Mucosa of stomach (tissue), 1 donor: ENCODE results near the gene SLC4A1AP.
"Not testable (repeated sequence)": the region's sequence is repeated elsewhere in the genome, so short reads cannot be mapped to it uniquely, and the experiment has no call there.

ENCODE experiments used
- H3K27me3 ChIP-seq: one replicate; pipeline ENCODE4 v1.7.0; 2013; ENCODE audit warnings: mild to moderate bottlenecking, low read length; ENCODE audit not compliant: control insufficient read depth, insufficient read depth
- H3K36me3 ChIP-seq: one replicate; pipeline ENCODE4 v1.7.0; 2013; ENCODE audit warnings: low read length; ENCODE audit not compliant: control insufficient read depth, insufficient read depth
- H3K4me1 ChIP-seq: one replicate; pipeline ENCODE4 v1.7.0; 2013; ENCODE audit warnings: mild to moderate bottlenecking, low read length; ENCODE audit not compliant: control insufficient read depth, insufficient read depth
- H3K4me3 ChIP-seq: one replicate; pipeline ENCODE4 v1.7.0; 2013; ENCODE audit warnings: low read length
- H3K9ac ChIP-seq: one replicate; pipeline ENCODE4 v1.7.0; 2013; ENCODE audit warnings: mild to moderate bottlenecking, low read length, moderate library complexity
- H3K9me3 ChIP-seq: one replicate; pipeline ENCODE4 v1.7.0; 2013; ENCODE audit warnings: mild to moderate bottlenecking, low read length, moderate library complexity; ENCODE audit not compliant: control insufficient read depth
- donor health status: Pancreatic carcinoma.

SLC4A1AP gene

GRCh38 chr2:27663285-27664153 is at the start of gene SLC4A1AP, which contains the start of gene SUPT7L:
SLC4A1AP (plus strand) TSS chr2:27663889; CDS start chr2:27663915, 26 bp downstream.
SUPT7L (minus strand) TSS chr2:27663614; CDS start chr2:27662192, 1,422 bp downstream.
- no peaks in the 10 kb centered on the region for H3K36me3 ChIP-seq
- H3K4me1 ChIP-seq: peaks cover 9% of the 10 kb centered on the region
- H3K9me3 ChIP-seq: no peaks in the 10 kb centered on the region
- peak within 1 kb of the TSS; percentile 81 for H3K9ac ChIP-seq
- peak within 1 kb of the TSS; percentile 81 for H3K4me3 ChIP-seq
- H3K27me3 ChIP-seq: no peaks in the 10 kb centered on the region

- Histone ChIP-seq H3K27me3 (no peaks in the 10 kb centered on the region), H3K4me1 (no peaks in the 10 kb centered on the region), H3K9ac (no peak overlapping the region), H3K4me3 (no peak overlapping the region), H3K9me3 (no peaks in the 10 kb centered on the region), H3K36me3 (peaks cover 10% of the 10 kb centered on the region)
Measured at GRCh38 chr2:27613985-27614384, 49.7 kb upstream of the SLC4A1AP start.

- H3K4me1 ChIP-seq: no peaks in the 10 kb centered on the region
- no peak overlapping the region for H3K9ac ChIP-seq
- H3K27me3 ChIP-seq: no peaks in the 10 kb centered on the region
- H3K36me3 ChIP-seq: peaks cover 10% of the 10 kb centered on the region
- no peaks in the 10 kb centered on the region for H3K9me3 ChIP-seq
- H3K4me3 ChIP-seq: no peak overlapping the region
Measured at GRCh38 chr2:27615316-27615715, 48.4 kb upstream of the SLC4A1AP start.

- Histone ChIP-seq H3K9me3 (no peaks in the 10 kb centered on the region), H3K4me3 (no peak overlapping the region), H3K4me1 (no peaks in the 10 kb centered on the region), H3K27me3 (no peaks in the 10 kb centered on the region), H3K9ac (no peak overlapping the region), H3K36me3 (peaks cover 14% of the 10 kb centered on the region)
Measured at GRCh38 chr2:27621524-27621923, 42.2 kb upstream of the SLC4A1AP start.

- Histone ChIP-seq H3K4me3 (no peak overlapping the region), H3K27me3 (no peaks in the 10 kb centered on the region), H3K9me3 (no peaks in the 10 kb centered on the region), H3K4me1 (peaks cover 2% of the 10 kb centered on the region), H3K9ac (no peak overlapping the region), H3K36me3 (peaks cover 10% of the 10 kb centered on the region)
Measured at GRCh38 chr2:27622921-27623384, 40.7 kb upstream of the SLC4A1AP start.

- Histone ChIP-seq H3K27me3 (no peaks in the 10 kb centered on the region), H3K9ac (no peak overlapping the region), H3K4me3 (no peak overlapping the region), H3K4me1 (peaks cover 11% of the 10 kb centered on the region), H3K36me3 (peaks cover 10% of the 10 kb centered on the region), H3K9me3 (no peaks in the 10 kb centered on the region)
Measured at GRCh38 chr2:27624943-27625342, 38.7 kb upstream of the SLC4A1AP start.

- not testable (repeated sequence) for H3K4me3 ChIP-seq, H3K27me3 ChIP-seq, H3K36me3 ChIP-seq, H3K9me3 ChIP-seq, H3K9ac ChIP-seq
- H3K4me1 ChIP-seq: peaks cover 11% of the 10 kb centered on the region
Measured at GRCh38 chr2:27626323-27626722, 37.4 kb upstream of the SLC4A1AP start.

GRCh38 chr2:27626921-27627320 is 36.8 kb upstream of the SLC4A1AP start:
- H3K9ac ChIP-seq, H3K36me3 ChIP-seq, H3K9me3 ChIP-seq, H3K4me3 ChIP-seq, H3K27me3 ChIP-seq: not testable (repeated sequence)
- H3K4me1 ChIP-seq: peaks cover 11% of the 10 kb centered on the region

GRCh38 chr2:27627963-27628766 is 35.5 kb upstream of the SLC4A1AP start:
- Histone ChIP-seq H3K9ac (peak overlapping the region; percentile 94), H3K9me3 (no peaks in the 10 kb centered on the region), H3K4me1 (peaks cover 11% of the 10 kb centered on the region), H3K36me3 (no peaks in the 10 kb centered on the region), H3K27me3 (no peaks in the 10 kb centered on the region), H3K4me3 (peak overlapping the region; percentile 85)

- no peaks in the 10 kb centered on the region for H3K27me3 ChIP-seq
- H3K4me1 ChIP-seq: peaks cover 11% of the 10 kb centered on the region
- H3K36me3 ChIP-seq: no peaks in the 10 kb centered on the region
- peak within 1 kb of the TSS; percentile 94 for H3K9ac ChIP-seq
- H3K4me3 ChIP-seq: peak within 1 kb of the TSS; percentile 85
- H3K9me3 ChIP-seq: no peaks in the 10 kb centered on the region
Measured at GRCh38 chr2:27628767-27629709, 34.7 kb upstream of the SLC4A1AP start, which contains the start of the genes CCDC121 and GPN1. CCDC121 (minus strand) TSS chr2:27629012; CDS start chr2:27627799, 1,213 bp downstream. GPN1 (plus strand) TSS chr2:27629050; CDS start chr2:27629059, 9 bp downstream.

- not testable (repeated sequence) for H3K36me3 ChIP-seq, H3K9me3 ChIP-seq, H3K9ac ChIP-seq, H3K27me3 ChIP-seq, H3K4me3 ChIP-seq
- H3K4me1 ChIP-seq: peaks cover 11% of the 10 kb centered on the region
Measured at GRCh38 chr2:27630257-27630656, 33.4 kb upstream of the SLC4A1AP start.
